GM04504 (cell line): ENCODE measurements around the gene GPHA2.

ENCODE experiments used
- DNase-seq: peaks from one replicate; pipeline ENCODE4 v3.0.0-alpha.2; 2012; ENCODE audit warnings: low read depth

GPHA2 gene

DNA sequence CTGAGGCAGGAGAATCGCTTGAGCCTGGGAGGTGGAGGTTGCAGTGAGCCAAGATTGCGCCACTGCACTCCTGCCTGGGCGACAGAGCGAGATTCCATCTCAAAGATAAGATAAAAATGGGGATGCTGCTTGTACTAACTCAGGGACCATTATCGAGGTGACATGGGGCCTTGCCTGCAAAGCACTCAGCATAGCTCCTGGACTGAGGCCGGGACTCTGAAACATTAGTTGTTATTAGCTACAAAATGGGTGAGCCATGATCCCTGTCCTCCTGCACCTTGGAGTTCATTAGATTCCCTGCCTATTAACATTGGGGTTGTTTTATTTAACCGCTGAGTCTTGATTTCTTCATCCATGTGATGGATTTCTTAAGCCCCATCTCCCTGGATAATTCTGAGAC is 6.1 kb downstream of the GPHA2 start:
- DNase-seq = no peak

DNA sequence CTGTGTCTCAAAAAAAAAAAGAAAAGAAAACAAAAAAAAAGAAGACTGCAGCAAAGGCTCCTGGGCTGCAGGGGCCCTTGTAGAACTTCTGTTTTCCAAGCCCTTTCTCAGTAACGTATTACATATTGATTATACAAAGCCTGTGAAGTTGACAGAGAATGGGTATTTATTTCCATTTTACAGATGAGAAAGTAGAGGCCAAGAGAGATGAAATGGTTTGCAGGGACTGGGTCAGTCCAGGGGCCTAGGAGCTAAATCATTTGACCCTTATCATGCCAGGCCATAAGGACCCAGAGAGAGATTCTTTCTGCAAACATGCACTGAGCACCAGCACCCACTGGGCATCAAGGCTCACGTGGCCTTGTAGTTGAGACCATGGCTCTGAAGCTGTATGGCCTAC is 6.7 kb downstream of the GPHA2 start:
- no peak for DNase-seq

DNA sequence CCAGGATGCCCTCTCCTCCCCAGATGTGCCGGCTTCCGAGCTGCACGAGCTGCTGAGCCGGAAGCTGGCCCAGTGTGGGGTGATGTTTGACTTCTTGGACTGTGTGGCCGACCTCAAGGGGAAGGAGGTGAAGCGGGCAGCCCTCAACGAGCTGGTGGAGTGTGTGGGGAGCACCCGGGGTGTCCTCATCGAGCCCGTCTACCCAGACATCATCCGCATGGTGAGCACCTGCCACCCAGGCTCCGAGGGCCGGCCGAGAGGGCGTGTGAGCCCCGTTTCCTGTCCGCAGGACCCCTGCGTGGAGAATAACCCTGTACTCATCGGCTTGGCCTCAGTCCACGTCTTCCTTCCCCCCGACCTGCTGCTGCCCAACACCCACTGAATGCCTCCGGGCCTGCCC is 9.0 kb downstream of the GPHA2 start:
- DNase-seq = no peak

DNA sequence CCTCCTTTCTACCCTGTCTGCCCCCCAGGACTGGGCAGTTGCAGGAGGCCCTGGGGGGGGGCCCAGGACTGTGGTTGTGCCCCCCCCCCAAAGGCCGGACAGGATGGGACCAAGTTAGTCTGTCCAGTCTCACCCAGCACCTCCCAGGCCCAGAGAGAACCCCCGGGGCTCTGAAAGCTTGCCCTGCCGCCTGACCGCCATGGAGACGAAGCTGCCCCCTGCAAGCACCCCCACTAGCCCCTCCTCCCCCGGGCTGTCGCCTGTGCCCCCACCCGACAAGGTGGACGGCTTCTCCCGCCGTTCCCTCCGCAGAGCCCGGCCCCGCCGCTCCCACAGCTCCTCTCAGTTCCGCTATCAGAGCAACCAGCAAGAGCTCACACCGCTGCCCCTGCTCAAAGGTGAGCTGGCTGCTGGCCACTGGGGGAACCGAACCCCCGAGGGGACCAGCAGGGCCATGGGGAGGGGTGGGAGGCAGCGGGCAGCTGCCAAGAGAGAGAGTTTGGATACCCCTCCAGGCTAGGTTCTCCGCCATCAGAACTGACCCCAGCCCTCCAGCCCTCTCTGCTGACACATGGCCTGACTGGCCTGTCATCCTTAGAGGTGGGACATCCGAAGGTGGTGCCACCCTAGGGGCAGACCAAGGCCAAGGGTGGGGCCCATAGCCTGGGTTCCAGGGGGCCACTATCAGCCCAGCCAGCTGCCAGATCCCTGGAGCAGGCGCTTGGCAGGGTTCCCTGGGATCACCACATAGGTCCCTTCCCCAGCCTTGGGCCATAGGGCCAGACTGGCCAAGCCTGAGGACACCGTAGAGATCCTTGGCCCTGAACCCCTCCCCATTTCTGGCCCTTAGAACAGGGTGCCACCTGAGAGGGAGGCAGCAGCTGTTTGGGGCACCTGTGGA is 9.9 kb downstream of the GPHA2 start:
- no peak for DNase-seq

DNA sequence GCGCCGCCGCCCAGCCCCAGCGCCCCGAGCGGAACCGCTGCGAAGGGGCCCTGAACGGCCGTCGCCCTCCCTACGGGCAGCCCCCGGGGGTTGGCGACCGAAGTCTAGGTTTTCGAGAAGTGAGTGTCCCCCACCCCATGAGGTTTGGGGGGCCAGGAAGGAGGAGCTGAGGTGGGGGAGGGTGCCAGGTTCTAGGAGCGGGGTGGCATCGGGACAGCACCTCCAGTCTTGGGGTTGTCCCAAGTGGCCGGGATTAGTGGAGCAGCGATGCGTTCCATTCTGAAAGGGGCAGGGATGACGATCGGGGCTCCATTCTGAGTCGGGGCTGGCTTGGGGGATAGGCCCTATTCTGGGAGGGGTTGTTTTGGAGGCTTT is 10.8 kb downstream of the GPHA2 start:
- no peak for DNase-seq

DNA sequence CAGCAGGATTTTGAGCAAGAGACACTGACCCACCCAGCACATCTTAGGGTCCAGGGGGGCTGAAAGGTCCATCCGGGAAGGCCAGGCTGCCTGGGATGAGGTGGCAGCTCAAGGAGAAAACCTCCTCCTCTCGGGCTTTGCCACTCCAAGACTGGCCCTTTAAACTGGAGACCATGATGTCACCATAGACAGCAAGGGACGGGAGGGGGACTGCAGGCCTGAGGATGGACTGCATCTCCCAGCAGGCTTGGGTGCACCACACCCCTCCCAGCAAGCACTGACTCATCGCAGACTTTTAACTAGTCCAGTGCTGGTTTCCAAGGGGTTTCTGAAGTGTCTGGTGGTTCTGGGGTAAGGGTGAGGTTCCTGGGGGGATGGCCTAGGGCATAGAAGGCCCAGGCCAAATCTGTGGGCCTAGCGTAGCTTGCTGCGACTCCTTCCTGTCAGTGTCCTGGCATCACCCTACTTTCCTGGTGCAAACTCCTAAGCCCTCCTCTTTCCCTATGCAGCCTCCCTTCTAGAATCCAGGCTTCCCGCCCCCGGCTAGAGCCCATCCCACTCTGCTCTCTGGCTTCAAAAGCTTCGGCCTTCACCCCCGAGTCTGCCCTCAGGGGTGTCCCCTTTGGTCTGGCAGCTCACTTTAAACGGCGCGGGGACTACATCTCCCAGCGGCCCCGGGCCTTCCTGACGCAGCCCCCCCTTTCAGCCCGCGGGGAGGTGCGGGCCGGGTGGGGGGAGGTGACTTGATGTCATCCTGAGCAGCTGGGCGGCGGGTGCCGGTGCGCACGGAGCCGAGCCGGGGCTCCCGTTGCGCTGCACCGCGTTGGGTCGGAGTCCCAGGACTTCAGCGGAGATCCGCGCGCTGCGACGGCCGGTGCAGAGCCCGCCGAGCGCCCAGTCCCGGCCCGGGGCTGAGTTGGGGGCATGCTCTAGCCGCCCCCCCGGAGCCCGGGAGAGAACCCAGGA is 11.5 kb downstream of the GPHA2 start, which contains the start of gene PPP2R5B:
Gene PPP2R5B (plus strand): TSS at position 746 of the 966 bp plus-strand sequence. CDS start 1,046 bp downstream, outside the sequence.
- DNase-seq = peak; percentile 82

DNA sequence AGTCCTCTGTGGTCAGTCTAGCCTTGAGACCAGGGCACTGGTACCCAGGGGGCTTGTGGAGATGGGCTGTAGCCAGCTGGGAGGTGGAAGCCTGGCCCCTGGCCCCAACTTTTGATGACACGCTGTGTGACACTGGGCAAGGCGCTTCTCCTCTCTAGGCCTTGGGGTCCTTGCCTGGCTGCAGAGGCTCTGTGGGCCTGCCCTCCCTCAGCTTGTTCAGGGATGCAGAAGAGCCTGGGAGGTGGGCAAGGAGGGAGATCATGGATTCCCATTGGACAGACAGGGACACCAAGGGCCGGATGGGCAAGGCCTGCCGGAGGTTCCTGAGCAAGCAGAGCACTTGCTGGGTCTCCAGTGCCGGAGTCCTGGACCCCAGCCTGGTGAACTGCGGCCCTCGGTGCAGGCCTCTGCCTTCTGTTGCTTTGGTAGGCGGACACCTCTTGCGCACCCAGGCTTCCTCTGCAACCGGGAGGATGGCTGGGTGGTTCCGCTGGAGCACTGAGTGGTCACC is 12.5 kb downstream of the GPHA2 start:
- DNase-seq = no peak

DNA sequence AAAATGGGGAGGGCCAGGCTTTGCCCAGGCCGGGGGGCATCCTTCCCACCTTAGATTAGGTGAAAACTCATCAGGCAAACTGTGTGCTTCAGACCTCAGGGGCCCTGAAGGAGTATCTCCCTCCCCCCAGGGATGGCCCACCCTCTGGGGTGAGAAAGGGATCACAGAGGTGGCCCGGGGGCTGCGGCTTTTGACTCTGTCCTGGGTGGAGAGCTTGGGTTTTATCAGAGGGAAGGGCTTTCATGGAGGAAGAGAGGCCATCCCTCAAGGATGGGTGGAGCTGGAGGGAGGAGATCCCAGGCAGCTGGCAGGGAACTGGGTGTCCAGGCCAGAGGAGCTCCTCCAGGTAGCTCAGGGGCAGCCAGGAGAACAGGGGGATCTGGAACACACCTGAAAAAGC is 14.3 kb downstream of the GPHA2 start:
- no peak for DNase-seq

DNA sequence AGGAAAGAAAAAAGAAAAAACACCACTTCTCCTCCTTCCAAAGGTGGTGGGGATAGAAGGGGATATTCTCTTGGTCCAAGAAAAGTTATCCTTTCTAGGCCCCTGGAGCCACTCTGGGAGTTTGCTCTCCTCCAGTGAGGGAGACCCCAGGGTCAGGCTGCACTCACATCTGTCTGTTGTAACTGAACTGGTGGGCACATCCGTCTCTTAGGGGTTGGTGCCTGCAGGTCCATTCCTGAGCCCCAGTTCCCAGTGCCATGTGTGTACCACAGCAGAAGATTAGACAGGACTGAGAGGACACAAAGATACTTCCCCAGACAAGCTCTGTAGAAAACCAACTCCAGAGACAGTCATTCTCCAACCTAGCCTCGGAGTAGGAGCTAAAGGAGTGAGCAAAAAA is 15.6 kb downstream of the GPHA2 start:
- DNase-seq = no peak

DNA sequence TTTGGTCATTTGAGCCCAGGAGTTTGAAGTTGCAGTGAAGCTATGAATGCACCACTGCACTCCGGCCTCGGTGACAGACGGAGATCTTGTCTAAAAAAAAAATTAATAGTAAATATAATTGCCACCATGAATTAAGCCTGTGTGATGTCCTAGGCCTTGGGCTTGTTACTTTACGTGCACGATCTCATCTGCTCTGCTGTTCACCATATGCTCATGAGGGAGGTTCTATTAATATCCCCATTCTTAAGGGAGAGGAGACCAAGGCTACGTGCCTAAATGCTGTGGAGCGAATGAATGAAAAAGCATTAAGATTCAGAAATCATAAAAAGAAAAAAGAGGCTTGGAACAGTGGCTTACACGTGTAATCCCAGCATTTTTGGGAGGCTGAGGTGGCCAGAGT is 16.1 kb downstream of the GPHA2 start:
- no peak for DNase-seq

DNA sequence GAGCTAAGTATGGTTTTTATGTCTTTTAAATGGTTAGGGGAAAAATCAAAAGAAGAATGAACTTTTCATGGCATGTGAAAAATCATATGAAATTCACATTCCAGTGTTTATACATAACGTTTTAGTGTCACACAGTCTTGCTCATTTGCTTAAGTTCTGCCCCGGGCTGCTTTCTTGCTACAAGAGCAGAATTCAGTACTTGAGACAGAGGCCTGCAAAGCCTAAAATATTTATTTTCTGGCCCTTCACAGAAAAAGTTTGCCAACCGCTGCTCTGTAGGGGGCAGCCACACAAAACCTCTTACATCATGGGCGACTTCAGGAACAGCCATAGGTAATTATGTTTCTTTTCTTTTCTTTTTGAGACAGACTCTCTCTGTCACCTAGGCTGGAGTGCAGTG is 17.7 kb downstream of the GPHA2 start:
- no peak for DNase-seq

DNA sequence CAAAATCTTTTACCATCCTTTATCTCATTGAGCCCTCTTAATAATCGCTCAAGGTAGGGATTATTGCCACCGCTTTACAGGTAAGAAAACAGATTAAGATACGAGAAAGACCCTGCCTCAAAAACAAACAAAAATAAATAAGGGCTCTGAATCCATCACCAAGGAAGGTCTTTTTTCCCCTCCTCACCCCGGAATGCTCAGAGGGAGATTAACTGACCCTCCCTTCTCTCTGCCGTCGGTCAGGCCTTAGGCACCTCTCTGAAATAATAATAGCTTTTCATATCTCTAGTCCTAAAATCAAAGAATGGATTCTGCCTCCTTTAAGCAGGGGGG is 18.1 kb downstream of the GPHA2 start:
- no peak for DNase-seq

DNA sequence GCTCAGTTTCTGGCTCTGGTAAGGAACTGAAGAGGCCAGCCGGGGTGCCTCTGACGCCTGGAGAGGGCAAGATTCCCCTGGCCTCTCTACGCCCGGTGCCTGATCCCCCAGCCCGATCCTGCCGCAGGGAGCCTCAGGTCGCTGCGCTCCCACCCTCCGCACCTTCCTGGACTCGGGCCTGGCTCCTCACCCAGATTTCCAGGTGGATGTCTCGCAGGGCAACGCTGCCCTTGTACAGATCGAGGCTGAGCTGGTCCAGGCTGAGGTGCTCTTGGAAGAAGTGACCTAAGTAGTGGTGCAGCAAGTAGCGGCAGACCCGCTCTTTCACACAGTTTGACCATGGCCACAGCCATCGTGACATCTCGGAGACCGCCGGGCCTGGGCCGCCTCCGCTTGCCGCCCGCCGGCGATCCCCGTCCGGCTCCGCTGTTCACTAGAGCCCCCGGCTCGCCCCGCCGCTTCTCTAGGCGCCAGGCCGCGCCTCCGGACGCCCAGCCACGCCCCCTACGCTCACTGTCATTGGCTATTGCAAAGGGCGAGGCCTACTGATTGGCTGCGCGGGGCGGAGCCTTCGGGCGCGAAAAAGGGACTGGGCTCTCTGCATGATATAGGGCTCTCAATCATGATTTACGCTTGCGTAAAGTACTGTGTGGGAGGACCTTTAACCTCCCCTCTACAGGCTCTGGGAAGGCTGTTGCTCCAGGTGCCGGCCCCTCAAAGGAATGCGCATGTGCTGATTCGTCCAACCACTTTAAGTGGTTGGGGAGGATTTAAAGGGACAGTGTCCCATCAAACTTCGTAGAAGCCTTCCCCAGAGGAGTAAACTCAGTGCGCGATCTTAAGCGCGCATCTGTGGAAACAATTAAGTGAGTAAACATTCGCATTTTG is 18.7 kb downstream of the GPHA2 start, which contains the start of gene ATG2A:
Gene ATG2A (minus strand): TSS at position 435 of the 888 bp plus-strand sequence. CDS start 74 bp downstream, at position 361.
- DNase-seq = peak; percentile 99

DNA sequence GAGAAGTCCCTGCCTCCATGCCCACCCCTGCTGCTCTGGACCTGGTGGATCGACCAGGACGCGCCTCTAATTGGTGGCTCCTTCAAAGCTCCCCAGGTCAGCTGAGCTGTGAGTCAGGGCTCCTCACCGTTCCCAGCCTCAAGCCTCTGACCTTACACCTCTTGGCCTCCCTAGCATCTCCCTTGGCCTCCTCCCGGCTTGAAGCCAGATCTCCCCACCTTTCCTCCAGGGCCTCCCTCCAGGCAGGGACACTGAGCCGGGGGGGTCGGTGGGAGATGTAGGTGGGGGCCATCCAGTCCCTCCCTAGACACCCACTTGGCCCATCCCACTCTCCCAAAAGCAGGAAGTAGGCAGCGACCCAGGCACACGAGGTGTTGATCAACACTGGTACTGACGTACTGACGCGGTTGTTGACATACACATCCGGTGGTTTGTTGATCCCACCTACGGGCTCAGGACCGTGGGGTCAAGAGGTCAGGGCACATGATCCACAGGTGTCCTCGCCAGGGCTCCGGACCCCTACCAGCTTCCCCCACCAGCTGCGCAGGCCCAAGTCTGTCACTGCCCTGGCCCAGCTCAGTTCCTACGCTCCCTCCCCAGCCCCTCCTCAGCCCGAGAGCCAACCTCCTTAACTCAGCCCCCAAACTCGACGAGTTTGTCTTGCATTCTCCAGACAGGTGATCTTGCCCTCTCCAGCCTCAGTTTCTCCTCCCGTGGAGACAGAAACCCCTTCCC is 19.5 kb downstream of the GPHA2 start:
- no peak for DNase-seq

DNA sequence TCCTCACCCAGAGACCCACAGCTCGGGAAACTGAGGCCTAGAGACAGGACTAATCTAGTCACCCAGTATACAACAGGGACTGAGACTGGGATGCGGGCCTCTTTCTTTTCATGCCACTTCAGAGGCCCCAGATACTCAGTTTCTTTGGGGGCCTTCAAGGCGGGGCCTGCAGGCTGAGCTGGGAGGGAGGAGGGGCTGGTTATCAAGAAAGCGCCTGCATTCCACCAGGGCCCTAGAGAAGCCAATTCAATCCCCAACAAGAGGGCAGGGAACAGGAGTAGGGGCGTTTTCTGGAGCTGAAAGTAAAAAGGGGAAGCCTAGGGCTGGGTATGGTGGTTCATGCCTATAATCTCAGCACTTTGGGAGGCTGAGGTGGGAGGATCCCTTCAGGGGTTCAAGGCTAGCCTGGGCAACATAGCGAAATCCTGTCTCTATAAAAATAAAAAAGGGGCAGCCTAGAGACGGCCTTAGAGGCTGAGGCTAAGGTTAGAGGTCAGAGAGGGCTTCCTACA is 20.3 kb downstream of the GPHA2 start:
- DNase-seq = no peak

DNA sequence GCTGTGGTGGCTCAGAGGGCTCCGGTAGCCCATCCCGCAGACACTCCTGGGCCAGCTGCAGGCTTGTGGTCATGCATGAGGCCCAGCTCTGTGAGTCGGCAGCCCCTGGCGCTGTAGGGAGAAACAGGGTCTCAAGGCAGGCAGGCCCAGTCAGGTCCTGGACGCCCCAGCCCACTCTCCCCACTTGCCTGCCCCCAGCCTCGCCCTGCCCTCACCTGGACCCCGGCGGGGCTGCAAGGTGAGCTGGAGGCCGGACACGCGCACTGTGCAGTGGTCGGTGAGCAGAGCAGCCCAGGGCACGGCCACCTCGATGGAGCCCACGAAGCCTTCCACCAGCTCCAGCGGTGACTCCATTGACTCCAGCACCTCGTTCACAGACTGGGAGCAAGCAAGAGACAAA is 21.6 kb downstream of the GPHA2 start:
- no peak for DNase-seq

DNA sequence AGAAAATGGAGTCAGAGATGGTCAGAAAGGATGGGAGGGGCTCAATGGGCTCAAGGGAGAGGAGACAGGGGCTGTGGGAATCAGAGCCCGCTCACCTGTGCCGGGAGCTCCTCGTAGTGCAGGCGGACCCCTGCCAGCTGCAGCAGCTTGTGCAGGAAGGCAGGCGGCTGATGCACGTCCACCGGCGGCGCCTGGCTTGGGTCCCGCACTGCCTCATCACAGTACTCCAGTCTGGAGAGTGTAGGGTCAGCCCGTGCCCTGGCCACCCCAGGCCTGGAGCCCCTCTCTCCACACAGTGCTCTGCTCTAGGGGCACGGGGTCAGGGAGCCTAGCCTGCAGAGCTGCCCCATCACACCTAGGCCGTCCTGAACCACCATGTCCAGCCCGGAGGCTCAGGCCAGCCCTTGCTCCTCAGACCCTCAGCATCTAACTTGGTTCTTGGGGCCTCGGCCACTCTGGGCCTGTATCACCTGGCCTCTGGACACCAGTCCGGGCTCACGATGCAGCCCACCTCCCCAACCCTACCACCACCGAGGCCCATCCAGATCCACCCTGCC is 22.4 kb downstream of the GPHA2 start:
- no peak for DNase-seq

DNA sequence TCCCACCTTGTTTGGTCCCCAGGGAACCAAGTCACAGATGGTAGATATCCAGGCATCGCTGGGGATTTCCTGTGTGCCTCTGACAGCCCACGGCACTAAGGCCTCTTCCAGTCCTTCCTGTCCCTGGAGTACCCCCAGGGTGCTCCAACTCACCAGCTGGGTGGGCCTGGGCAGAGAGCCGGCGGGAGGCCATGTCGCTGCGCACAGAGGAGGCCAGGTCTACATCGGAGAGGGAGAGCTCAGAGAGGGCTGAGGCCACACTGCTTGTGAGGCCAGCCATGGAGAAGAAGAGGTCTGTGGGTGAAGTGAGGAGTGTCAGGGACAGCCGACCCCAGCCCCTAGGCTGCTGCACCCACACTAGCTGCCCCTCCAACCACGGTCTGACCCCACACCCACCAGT is 24.0 kb downstream of the GPHA2 start:
- no peak for DNase-seq

DNA sequence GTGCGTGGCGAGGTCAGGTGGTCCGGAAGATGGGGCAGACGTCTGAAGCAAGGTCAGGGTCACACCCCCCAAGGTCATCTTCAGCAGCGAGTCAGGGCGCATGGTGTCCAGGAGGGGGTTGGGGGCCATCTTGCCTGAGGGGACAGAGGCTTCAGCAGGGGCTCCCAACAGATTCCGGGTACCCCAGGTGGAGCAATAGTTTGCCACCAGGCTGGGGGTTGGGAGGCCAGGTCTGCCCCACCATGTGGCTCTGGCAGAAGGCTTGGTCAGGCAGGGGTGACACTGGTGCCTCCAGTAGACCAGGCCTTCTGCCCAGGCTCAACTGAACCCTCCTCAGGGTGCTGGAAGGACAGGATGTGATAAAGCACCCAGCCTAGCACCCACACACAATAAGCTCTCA is 24.6 kb downstream of the GPHA2 start:
- DNase-seq = no peak

DNA sequence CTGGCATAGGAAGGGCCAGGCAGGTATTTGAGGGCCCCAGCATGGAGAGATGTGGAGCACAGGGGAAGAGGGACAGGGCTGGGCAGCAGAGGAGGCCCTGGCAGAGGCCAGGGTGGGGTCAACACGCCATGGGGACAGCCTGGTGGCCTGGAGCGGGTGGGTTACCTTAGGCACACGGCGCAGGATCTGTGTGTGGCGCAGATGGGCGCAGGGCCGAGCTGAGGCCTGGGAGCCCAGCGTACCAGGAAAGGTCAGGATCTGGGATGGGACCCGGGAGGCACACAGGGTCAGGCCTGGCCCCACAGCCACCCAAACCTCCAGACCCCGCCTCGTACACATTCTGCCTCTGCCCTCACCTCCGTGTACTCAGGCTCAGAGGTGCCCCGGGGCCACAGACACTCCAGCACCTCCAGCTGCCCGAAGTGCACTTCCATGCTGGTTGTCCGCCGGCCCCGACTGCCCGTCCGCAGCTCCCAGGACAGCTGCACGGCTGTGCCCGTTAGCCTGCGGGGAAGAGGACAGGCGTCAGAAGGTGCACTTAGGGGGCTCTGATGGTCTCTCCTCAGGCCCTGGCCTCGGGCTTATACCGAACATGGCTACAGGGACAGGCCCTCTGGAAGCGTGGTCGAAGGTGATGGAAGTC is 25.1 kb downstream of the GPHA2 start:
- DNase-seq = no peak
